DMS79 treated with DMSO at 0.1 percent for 48 hours (cell line): ENCODE results near the gene C2orf66.

Source experiments
- DNase-seq: peaks from one replicate; lab custom pipeline; 2025; lab: John Stamatoyannopoulos, UW

Gene C2orf66

DNA sequence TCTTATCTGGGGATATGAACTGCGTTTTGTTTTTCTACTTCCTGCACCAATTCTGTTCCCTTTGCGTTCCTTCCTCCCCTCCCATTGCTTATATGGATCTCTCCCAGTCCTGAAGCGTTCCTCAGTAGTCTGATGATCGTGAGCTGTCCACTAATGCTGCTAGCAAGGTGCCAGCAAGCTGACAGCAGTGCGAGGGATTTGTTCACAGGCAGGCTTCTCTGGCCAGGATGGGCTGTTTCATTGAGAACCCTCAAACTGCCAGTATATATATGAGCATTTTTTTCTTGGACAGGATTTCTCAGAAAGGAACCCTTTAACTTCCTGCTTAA lies 49.8 kb downstream of the C2orf66 start:
- DNase-seq: no peak

DNA sequence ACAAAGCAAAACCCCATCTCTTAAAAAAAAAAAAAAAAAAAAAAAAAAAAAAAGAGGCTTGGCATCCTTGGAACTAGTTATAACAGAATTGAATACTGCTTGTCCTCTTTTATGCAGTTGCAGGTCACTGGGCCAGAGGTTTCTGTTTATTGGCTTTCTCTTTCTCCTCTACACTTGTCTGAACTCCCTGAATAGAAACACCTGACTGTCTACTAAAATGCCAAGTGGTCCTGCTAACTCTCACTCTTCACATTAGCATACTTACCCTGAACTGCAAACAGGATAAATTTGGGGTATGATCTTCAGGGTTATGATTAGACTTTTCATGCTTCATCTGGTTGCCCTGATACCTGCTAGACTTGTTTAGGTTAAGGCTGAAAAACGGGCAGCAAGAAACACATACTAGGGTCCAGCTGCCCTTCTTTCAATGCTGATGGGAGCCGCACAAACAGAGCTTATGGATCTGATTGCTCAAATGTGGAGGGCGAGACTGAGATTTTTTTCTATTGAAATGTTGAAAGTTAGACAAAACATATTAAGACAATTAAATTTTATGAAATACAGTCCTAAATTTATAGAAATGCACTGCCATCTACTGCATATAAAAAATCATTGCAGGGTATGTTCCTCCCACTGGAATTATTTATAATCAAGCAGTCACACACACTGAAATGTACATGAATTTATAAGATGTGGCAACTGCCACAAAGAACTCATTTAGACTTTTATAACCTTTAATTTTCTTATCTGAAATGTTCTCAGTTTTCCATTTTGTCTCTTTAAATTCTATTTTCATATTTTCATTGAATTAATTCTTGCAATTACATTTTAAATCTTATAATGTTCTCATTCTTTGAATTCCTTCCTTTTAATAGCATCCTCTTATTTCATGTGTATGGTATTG lies 50.4 kb downstream of the C2orf66 start:
- peak; percentile 10 for DNase-seq
